HG02678 (cell line): Measurements from ENCODE around the gene TTYH3.
"Not testable (repeated sequence)": the region's sequence is repeated elsewhere in the genome, so short reads cannot be mapped to it uniquely, and the experiment has no call there.

Source experiments
- ATAC-seq: cut with Tn5 transposase; IDR thresholded peaks from one replicate; pipeline ENCODE4 v1.9.1; 2021; ENCODE audit warnings: mild to moderate bottlenecking, moderate library complexity; ENCODE audit not compliant: unreplicated experiment

Gene TTYH3

GRCh38 chr7:2631946-2632732 lies at the start of gene TTYH3:
Gene TTYH3 (plus strand): TSS chr7:2631986. CDS start chr7:2632156, 170 bp downstream.
- peak; percentile 43 for ATAC-seq

GRCh38 chr7:2582006-2582735 lies 49.6 kb upstream of the TTYH3 start:
- ATAC-seq, result no peak

- ATAC-seq, result no peak
Measured at GRCh38 chr7:2583798-2584580, 47.8 kb upstream of the TTYH3 start.

- no peak for ATAC-seq
Measured at GRCh38 chr7:2585446-2585845, 46.3 kb upstream of the TTYH3 start.

GRCh38 chr7:2586326-2587020 lies 45.3 kb upstream of the TTYH3 start:
- no peak for ATAC-seq

GRCh38 chr7:2587134-2587533 lies 44.7 kb upstream of the TTYH3 start:
- ATAC-seq, result no peak

- ATAC-seq, result no peak
Measured at GRCh38 chr7:2587778-2588177, 44.0 kb upstream of the TTYH3 start.

- ATAC-seq, result no peak
Measured at GRCh38 chr7:2589341-2589740, 42.4 kb upstream of the TTYH3 start.

- not testable (repeated sequence) for ATAC-seq
Measured at GRCh38 chr7:2589941-2590340, 41.8 kb upstream of the TTYH3 start.

DNA sequence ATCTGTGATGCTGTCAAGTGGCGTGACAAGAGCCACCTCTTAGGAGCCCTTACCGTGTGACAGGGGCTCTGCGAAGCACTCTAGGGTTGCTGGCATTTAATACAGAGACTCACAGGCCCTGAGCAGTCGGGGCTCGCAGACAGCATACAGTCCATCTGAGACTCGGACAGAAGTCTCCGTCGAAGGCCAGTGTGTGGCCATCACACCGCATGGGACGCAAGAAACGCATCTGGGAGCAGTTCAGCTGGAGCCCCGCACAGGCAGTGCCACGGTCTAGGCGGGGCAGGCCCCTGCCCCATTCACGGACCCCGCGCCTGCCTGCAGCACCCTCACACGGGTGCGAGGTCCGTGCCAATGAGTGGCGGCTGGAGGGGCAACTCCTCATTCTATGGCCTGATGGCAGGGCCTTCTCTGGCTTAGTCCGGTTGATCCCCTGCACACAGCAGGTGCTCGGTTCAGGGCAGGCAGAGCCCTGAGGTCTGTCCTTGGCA lies 39.4 kb upstream of the TTYH3 start:
- ATAC-seq, result no peak

DNA sequence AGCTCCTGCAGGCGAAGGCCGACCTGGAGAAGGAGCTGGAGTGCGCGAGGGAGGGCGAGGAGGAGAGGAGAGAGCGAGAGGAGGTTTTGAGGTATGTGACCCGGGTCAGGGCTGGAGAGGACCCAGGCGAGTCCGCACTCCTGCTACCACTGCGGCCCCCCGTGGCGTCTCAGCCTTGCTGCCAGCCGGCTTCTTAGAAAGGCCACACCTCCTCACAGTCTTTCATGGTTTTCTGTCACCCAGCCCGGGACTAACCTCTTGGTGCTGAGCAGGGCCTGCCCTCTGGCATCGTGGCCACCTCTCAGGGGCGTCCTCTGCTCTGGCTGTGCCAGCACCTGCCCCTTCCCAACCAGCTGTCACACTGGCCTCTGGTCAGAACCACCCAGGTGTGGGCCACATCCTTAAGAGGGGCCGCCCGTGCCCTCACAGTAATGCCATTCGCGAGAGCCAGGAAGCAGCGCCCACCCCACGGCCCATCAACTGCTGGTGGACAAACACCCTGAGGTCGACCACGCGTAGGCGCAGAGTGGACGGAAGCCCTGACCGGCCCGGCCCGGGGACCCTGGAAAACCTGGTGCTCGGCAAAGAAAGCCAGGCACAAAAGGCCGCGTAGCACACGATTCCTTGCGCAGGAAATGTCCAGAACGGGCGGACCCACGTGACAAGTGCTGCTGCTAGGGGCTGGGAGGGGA lies 38.6 kb upstream of the TTYH3 start:
- no peak for ATAC-seq

DNA sequence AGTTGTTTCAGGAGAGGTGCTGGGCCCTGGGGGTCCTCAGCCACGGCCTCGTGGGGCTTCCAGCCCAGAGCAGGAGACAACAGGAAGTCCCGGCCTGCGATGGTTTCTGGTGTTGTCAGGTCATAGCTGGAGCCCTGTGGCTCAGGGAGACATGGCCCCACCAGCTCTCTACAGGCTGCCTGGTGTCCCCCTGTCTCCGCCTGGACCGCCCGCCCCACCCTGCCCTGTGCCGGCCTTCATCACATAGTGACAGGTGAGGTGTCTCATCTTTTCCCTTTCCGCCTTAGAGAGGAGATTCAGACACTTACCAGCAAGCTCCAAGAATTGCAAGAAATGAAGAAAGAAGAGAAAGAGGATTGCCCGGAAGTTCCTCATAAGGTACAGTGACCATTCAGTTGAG lies 37.2 kb upstream of the TTYH3 start:
- no peak for ATAC-seq

GRCh38 chr7:2595258-2595860 lies 36.4 kb upstream of the TTYH3 start:
- no peak for ATAC-seq

- ATAC-seq, result no peak
Measured at GRCh38 chr7:2596464-2597272, 35.1 kb upstream of the TTYH3 start.

- ATAC-seq, result no peak
Measured at GRCh38 chr7:2597273-2597640, 34.5 kb upstream of the TTYH3 start.

GRCh38 chr7:2598154-2598823 lies 33.5 kb upstream of the TTYH3 start:
- ATAC-seq, result no peak

DNA sequence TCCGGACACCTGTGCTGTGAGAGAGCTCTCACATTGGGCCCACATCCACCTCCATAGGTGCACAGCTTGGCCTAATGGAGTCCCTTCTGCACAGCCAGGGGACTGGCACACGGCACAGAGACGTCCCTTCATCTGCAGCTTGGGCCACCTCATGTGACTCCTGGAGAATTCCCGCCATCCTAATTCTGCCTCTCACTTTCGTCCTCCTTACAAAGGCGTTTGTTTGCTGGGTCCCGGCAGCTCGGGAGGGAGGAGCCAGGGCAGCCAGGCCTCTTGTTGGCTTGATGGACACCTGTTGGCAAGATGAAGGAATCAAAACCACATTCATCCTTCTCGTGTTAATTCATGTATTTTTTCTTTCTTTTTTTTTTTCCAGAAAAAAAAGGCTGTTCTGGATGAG lies 30.7 kb upstream of the TTYH3 start:
- no peak for ATAC-seq

DNA sequence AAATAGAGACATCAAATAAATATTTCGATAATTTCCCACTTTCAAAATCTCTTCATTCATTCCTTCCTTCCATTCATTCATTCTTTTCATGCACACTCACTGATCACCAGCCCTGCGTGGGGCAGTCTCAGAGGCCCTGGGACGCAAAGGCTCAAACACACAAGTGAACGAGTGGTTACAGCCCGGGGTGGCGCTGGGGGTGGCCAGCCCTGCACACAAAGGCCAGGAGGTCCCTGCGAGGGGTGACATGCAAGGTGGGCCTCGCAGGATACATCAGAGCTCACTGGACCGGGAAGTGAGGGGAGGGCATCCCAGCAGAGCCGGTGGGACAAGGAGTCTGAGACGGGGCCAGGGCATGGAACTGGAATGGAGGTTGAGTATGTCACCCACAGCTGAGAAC lies 29.9 kb upstream of the TTYH3 start:
- ATAC-seq, result no peak
